ENCODE results near the gene LRRK1. TPM values are rescaled to one million over a fixed set of nuclear protein-coding genes. Genes with fewer than 3 reads are reported as not detected.

LRRK1 gene
- total and polyA plus RNA-seq, 2 of the 13 experiments (the other 11 are each of a cell fraction or from before 2014, with no cell fraction given) = 0.13 to 1.2 TPM

- TF ChIP-seq ZNF766 (CRISPR knock-in tag; IDR thresholded peaks at IDR 0.05; ENCODE audit: borderline replicate concordance) (no peak), SNAPC5 (CRISPR knock-in tag; IDR thresholded peaks at IDR 0.05; ENCODE audit: borderline replicate concordance) (no peak), LBX2 (CRISPR knock-in tag; IDR thresholded peaks at IDR 0.05; ENCODE audit: borderline replicate concordance) (no peak), ZNF30 (CRISPR knock-in tag; IDR thresholded peaks at IDR 0.05) (no peak), RFX3 (CRISPR knock-in tag; IDR thresholded peaks at IDR 0.05) (no peak), ZNF337 (CRISPR knock-in tag; IDR thresholded peaks at IDR 0.05; ENCODE audit: borderline replicate concordance, low read depth) (no peak), ZNF432 (CRISPR knock-in tag; IDR thresholded peaks at IDR 0.05; ENCODE audit: borderline replicate concordance) (no peak), CREM (IDR thresholded peaks at IDR 0.05) (no peak), CREM (CRISPR knock-in tag; IDR thresholded peaks at IDR 0.05) (no peak), MIXL1 (CRISPR knock-in tag; IDR thresholded peaks at IDR 0.05) (no peak)
Measured at GRCh38 chr15:101099183-101099582, 180.0 kb downstream of the LRRK1 start (continued).

GRCh38 chr15:101100118-101100517 is 181.0 kb downstream of the LRRK1 start:
- Histone ChIP-seq H3K27me3 (ENCODE audit: control insufficient read depth in 1 of 2, insufficient read depth in 2 of 2, low read length in 2 of 2) (peaks cover 5 to 40% of the 10 kb centered on the region in 2 experiments; a peak in 3 of 5 replicates), H3K4me2 (ENCODE audit: low read depth, low read length) (no peak overlapping the region), H3K9me3 (ENCODE audit: low read length) (no peaks in the 10 kb centered on the region), H3K36me3 (replicated peaks in 1 of 2; ENCODE audit: control insufficient read depth in 1 of 2, insufficient read depth in 2 of 2, low read length in 2 of 2) (no peaks in the 10 kb centered on the region), H3K9ac (ENCODE audit: insufficient read depth, low read depth, low read length) (no peak overlapping the region), H2AFZ (ENCODE audit: low read length) (no peak overlapping the region), H3K79me2 (ENCODE audit: insufficient read depth, low read length) (no peaks in the 10 kb centered on the region), H3K4me3 (replicated peaks in 1 of 3; ENCODE audit: insufficient read depth in 1 of 3, low read depth in 2 of 3, low read length in 3 of 3) (no peak overlapping the region), H3K4me1 (ENCODE audit: insufficient read depth, low read length) (peaks cover 3% of the 10 kb centered on the region), H3K27ac (ENCODE audit: extremely low read length, insufficient read depth, low read length) (no peak overlapping the region), H4K20me1 (ENCODE audit: insufficient read depth, low read length) (no peaks in the 10 kb centered on the region)
- FAIRE-seq (no peak), ATAC-seq (peak; percentile 25; the same call in 2 of the 3 replicates), DNase-seq (ENCODE audit: low spot score) (no peak)
- POLR2A ChIA-PET = no interaction called here
- intact Hi-C loops (cut with micrococcal nuclease; ENCODE audit: unreplicated experiment) (no loop called here), in situ Hi-C loops (cut with HindIII; ENCODE audit: extremely low pct_ligation_motif_present, low pct_unique_long_range_greater_than_20kb) (no loop called here)
- CTCF ChIA-PET (ENCODE audit: low intra/inter-chr PET ratio, low total read pairs) = no interaction called here
- no TSS peak for BruUV-seq (replicated peaks)
- 56% methylated on average over 10 of the region's 15 CpGs for WGBS (ENCODE audit: low lambda C conversion rate)
- TF ChIP-seq HNRNPK (IDR thresholded peaks at IDR 0.05; ENCODE audit: low read depth, low read length, poor library complexity, severe bottlenecking) (no peak), IKZF4 (CRISPR knock-in tag; IDR thresholded peaks at IDR 0.05; ENCODE audit: borderline replicate concordance, low read depth, not compliant biosample characterization) (no peak), JUN (CRISPR knock-in tag; IDR thresholded peaks at IDR 0.05) (no peak), AKAP8 (CRISPR knock-in tag; IDR thresholded peaks at IDR 0.05) (no peak), CBX5 (CRISPR knock-in tag; IDR thresholded peaks at IDR 0.05; ENCODE audit: borderline replicate concordance) (no peak), TBX3 (IDR thresholded peaks at IDR 0.05; ENCODE audit: borderline replicate concordance) (no peak), CEBPG (CRISPR knock-in tag; IDR thresholded peaks at IDR 0.05) (no peak), BCL6 (CRISPR knock-in tag; IDR thresholded peaks at IDR 0.05) (no peak)
